MCF 10A (cell line): ENCODE measurements around the gene NEMP1. TPM values are rescaled to one million over a fixed set of nuclear protein-coding genes. Genes with fewer than 3 reads are reported as not detected.

Experiments used
- Bru-seq: library from RNA; stranded (reverse); fragments of 400-500 nt; gene quantifications from one replicate; lab custom pipeline; 2021; lab: Mats Ljungman, UMichigan
- BruChase-seq, 2 experiments: library from RNA; stranded (reverse); fragments of 400-500 nt; gene quantifications; one replicate each; lab custom pipeline; 2021; lab: Mats Ljungman, UMichigan
- BruUV-seq: library from RNA; stranded (reverse); fragments of 400-500 nt; replicated peaks from 2 replicates; lab custom pipeline; 2021; lab: Mats Ljungman, UMichigan
- CTCF ChIA-PET: fragments of 300-600 bp; sonication (Branson Sonifier 250); formaldehyde crosslinking; extraction: SDS; loops from one replicate; lab custom pipeline; 2021; ENCODE audit warnings: antibody characterized with exemption, inconsistent platforms; lab: Yijun Ruan, JAX
- POLR2A ChIA-PET: fragments of 300-600, 350-650 bp; sonication (Branson Sonifier 250); formaldehyde crosslinking; extraction: SDS; loops from one replicate; lab custom pipeline; 2020; ENCODE audit warnings: antibody characterized with exemption, inconsistent platforms; lab: Yijun Ruan, JAX
- DNase-seq: peaks from one replicate; pipeline ENCODE4 v3.0.0-alpha.2; 2018; ENCODE audit not compliant: unreplicated experiment
- H3K27ac Mint-ChIP-seq: one replicate; pipeline ENCODE4 v1.8.0; 2022; ENCODE audit warnings: mild to moderate bottlenecking, low read depth, mixed read lengths; ENCODE audit not compliant: unreplicated experiment
- H3K27me3 Mint-ChIP-seq: one replicate; pipeline ENCODE4 v1.8.0; 2022; ENCODE audit warnings: mixed read lengths; ENCODE audit not compliant: insufficient read depth, unreplicated experiment
- H3K36me3 Mint-ChIP-seq: one replicate; pipeline ENCODE4 v1.8.0; 2022; ENCODE audit warnings: mild to moderate bottlenecking, moderate library complexity, mixed read lengths; ENCODE audit not compliant: insufficient read depth, unreplicated experiment
- H3K4me1 Mint-ChIP-seq: one replicate; pipeline ENCODE4 v1.8.0; 2022; ENCODE audit warnings: mixed read lengths; ENCODE audit not compliant: insufficient read depth, unreplicated experiment
- H3K4me3 Mint-ChIP-seq: one replicate; pipeline ENCODE4 v1.8.0; 2022; ENCODE audit warnings: mild to moderate bottlenecking, moderate library complexity, mixed read lengths; ENCODE audit not compliant: unreplicated experiment
- H3K9me3 Mint-ChIP-seq: one replicate; pipeline ENCODE4 v1.8.0; 2022; ENCODE audit warnings: mixed read lengths; ENCODE audit not compliant: unreplicated experiment
- intact Hi-C: fragments of 100-400 bp; cut with micrococcal nuclease; formaldehyde crosslinking; loops from 2 replicates; pipeline ENCODE4 v1.14.1; 2022
- long read RNA-seq: library from polyadenylated mRNA; stranded (forward); transcript quantifications from one replicate; pipeline ENCODE4 v2.0.0, GENCODE V29; 2022
- total RNA-seq: library from RNA; stranded (reverse); gene quantifications from 2 replicates; pipeline ENCODE4 v1.2.3, GENCODE V29; 2022
- TF ChIP-seq, protein P1 (sequence below): fragments of 200-600 bp; IDR thresholded peaks from one replicate; pipeline ENCODE4 v1.8.0; 2022; ENCODE audit warnings: antibody characterized with exemption, mild to moderate bottlenecking; ENCODE audit not compliant: unreplicated experiment

Gene NEMP1, protein sequence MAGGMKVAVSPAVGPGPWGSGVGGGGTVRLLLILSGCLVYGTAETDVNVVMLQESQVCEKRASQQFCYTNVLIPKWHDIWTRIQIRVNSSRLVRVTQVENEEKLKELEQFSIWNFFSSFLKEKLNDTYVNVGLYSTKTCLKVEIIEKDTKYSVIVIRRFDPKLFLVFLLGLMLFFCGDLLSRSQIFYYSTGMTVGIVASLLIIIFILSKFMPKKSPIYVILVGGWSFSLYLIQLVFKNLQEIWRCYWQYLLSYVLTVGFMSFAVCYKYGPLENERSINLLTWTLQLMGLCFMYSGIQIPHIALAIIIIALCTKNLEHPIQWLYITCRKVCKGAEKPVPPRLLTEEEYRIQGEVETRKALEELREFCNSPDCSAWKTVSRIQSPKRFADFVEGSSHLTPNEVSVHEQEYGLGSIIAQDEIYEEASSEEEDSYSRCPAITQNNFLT
- total RNA-seq = 17.5 and 22.5 TPM in 2 replicates
- Bru-seq, nascent RNA = percentile 66 among the genes with signal in this experiment
- BruChase-seq, experiment 1, labeled RNA remaining after a 6-hour chase = percentile 90 among the genes with signal in this experiment
- percentile 88 among the genes with signal in this experiment for BruChase-seq, experiment 2, labeled RNA remaining after a 2-hour chase
- long read RNA-seq, full-length matches to known transcripts = 8 of 21 reads
- long read RNA-seq, partial matches to known transcripts = 1 of 21 reads
- long read RNA-seq, other reads (novel, unspliced or antisense) = 12 of 21 reads

GRCh38 chr12:57078519-57079404, at the start of gene NEMP1:
TSS of gene NEMP1 (minus strand) at chr12:57078791. CDS start at chr12:57078745, 46 bp downstream.
- ChIA-PET POLR2A (interaction anchor here (0.6 to 10.3 kb wide), 34 partner anchors 10 to 1093 kb away, joined by 3 to 162 read pairs (median 4); partner anchors contain the start of genes LRP1, NAB2, NACA and PTGES3), CTCF (interaction anchor here (0.7 to 8.1 kb wide), 15 partner anchors 10 to 395 kb away, joined by 3 to 66 read pairs (median 5); partner anchors contain the start of gene STAT6)
- Mint-ChIP-seq H3K27me3 (no peaks in the 10 kb centered on the region), H3K9me3 (no peaks in the 10 kb centered on the region), H3K27ac (peak within 1 kb of the TSS; percentile 97), H3K4me3 (peak within 1 kb of the TSS; percentile 100), H3K36me3 (peaks cover 7% of the 10 kb centered on the region), H3K4me1 (no peaks in the 10 kb centered on the region)
- BruUV-seq = no TSS peak
- intact Hi-C loops = no loop called here
- peak; percentile 100 for DNase-seq
- TF ChIP-seq, protein P1, sequence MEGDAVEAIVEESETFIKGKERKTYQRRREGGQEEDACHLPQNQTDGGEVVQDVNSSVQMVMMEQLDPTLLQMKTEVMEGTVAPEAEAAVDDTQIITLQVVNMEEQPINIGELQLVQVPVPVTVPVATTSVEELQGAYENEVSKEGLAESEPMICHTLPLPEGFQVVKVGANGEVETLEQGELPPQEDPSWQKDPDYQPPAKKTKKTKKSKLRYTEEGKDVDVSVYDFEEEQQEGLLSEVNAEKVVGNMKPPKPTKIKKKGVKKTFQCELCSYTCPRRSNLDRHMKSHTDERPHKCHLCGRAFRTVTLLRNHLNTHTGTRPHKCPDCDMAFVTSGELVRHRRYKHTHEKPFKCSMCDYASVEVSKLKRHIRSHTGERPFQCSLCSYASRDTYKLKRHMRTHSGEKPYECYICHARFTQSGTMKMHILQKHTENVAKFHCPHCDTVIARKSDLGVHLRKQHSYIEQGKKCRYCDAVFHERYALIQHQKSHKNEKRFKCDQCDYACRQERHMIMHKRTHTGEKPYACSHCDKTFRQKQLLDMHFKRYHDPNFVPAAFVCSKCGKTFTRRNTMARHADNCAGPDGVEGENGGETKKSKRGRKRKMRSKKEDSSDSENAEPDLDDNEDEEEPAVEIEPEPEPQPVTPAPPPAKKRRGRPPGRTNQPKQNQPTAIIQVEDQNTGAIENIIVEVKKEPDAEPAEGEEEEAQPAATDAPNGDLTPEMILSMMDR = no peak

DNA sequence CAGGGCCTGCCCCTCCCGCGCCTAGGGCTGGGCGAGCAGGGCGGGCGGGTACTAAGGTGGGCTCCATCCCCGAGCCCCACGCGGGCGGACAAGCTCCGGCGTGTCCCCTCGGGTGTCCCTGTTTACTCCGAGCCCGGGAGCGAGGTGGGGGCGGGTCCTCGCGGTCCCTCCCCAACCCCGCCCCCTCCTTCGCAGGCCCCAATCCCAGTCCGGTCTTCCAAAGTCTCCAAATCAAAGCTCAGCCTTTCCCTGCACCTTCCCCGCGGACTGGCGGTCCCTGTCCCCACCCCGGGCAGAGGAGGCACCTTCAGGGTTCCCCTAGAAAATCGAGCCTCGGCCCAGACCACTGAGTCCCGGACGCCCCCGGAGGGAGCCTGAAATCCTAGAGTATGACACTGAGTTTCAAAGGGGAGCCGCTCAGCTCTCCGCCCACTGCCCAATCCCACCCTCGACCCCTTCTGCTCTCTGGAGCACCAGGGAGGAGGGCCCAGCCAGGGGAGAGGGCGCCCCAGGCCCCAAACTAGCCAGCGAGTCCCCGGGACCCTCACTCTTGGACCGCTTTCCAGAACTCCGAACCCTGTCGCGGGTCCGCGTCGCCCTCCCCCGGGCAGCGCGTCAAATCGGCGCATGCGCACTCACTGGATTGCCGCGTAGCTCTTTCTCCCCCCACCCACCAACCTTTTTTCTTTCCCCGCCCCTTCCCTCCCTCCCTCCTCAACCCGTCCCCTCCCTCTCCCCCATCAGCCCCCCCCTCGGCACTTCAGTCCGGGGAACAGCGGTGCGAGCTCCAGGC, 49.3 kb upstream of the NEMP1 start, which contains the start of gene LRP1:
Gene LRP1 (plus strand): TSS at position 758 of the 793 bp plus-strand sequence. CDS start 482 bp downstream, outside the sequence.
- TF ChIP-seq, protein P1 = no peak
- H3K4me3 Mint-ChIP-seq = peak within 1 kb of the TSS; percentile 86
- ChIA-PET CTCF (interaction anchor here (0.5 to 19.4 kb wide), 11 partner anchors 10 to 113 kb away, joined by 3 to 530 read pairs (median 3); partner anchors contain the start of gene STAT6), POLR2A (interaction anchor here (0.6 to 6.5 kb wide), 22 partner anchors 8 to 440 kb away, joined by 3 to 111 read pairs (median 4); partner anchors contain the start of genes NAB2, NACA, PTGES3 and STAT6)
- peak within 1 kb of the TSS; percentile 77 for H3K27ac Mint-ChIP-seq
- H3K9me3 Mint-ChIP-seq = no peaks in the 10 kb centered on the region
- intact Hi-C loops = no loop called here
- H3K4me1 Mint-ChIP-seq = peaks cover 30% of the 10 kb centered on the region
- BruUV-seq = no TSS peak
- DNase-seq = peak; percentile 85
- no peaks in the 10 kb centered on the region for H3K36me3 Mint-ChIP-seq
- no peaks in the 10 kb centered on the region for H3K27me3 Mint-ChIP-seq

- Mint-ChIP-seq H3K36me3 (no peaks in the 10 kb centered on the region), H3K27ac (peak overlapping the region; percentile 77)
- intact Hi-C loops = no loop called here
These were observed 48.6 kb upstream of the NEMP1 start for GRCh38 chr12:57127101-57127725.

More at GRCh38 chr12:57127101-57127725, 48.6 kb upstream of the NEMP1 start:
- POLR2A ChIA-PET = interaction anchor here (0.8 to 6.5 kb wide), 15 partner anchors 14 to 402 kb away, joined by 3 to 111 read pairs (median 8); partner anchors contain the start of genes NAB2, NACA and STAT6
- Mint-ChIP-seq H3K9me3 (no peaks in the 10 kb centered on the region), H3K27me3 (no peaks in the 10 kb centered on the region), H3K4me1 (peaks cover 23% of the 10 kb centered on the region), H3K4me3 (peak overlapping the region; percentile 86)
- BruUV-seq = TSS peak; percentile 56
- CTCF ChIA-PET = interaction anchor here (0.6 to 19.4 kb wide), 11 partner anchors 9 to 114 kb away, joined by 3 to 530 read pairs (median 3); partner anchors contain the start of gene STAT6
- TF ChIP-seq, protein P1 = no peak
- DNase-seq = peak; percentile 84
